ENCODE measurements around the gene ZNF397.

DNA sequence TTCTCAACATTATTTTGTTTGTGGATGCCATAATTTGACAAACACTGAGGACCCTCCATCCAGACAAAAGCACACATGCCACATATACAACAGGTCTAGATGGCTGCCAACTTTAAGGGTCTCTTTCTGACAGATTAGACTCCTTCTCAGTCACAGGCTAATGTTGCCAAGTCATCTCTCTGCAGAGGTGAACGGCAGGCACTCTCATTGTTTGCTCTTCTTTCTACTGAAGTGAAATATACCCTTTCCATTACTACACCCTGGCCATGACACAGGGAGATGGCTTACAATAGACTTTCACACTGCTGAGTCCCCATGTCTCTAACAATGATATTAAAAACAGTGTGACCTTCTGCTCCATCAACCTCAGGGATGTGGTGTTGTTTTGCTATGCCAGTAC lies 47.5 kb upstream of the ZNF397 start:
- TF ChIP-seq ZNF124 (CRISPR knock-in tag; IDR thresholded peaks at IDR 0.05): no peak
- no peak for TF ChIP-seq SP5 (CRISPR knock-in tag; IDR thresholded peaks at IDR 0.05; ENCODE audit: borderline replicate concordance, low read depth)
- no peak for TF ChIP-seq ZSCAN31 (CRISPR knock-in tag; IDR thresholded peaks at IDR 0.05; ENCODE audit: low read depth)
- no peak for TF ChIP-seq PTBP1 (IDR thresholded peaks at IDR 0.05; ENCODE audit: low read depth, low read length, poor library complexity, severe bottlenecking)
- TF ChIP-seq NFRKB (IDR thresholded peaks at IDR 0.05): no peak
- no peak for TF ChIP-seq MLLT10 (CRISPR knock-in tag; IDR thresholded peaks at IDR 0.05)
- TF ChIP-seq ZNF274 (CRISPR knock-in tag; IDR thresholded peaks at IDR 0.05): no peak

Data from HepG2 (cell line).